GM23338 (cell line): Measurements from ENCODE around the gene IRF2. TPM values are rescaled to one million over a fixed set of nuclear protein-coding genes. Genes with fewer than 3 reads are reported as not detected.

ENCODE experiments used
- ATAC-seq: fragments of 200-7000 bp; cut with Tn5 transposase; 3 replicates; pipeline ENCODE4 v1.9.1; 2020
- DNase-seq: peaks from one replicate; pipeline ENCODE4 v3.0.0-alpha.2; 2015; ENCODE audit warnings: low spot score
- H2AFZ ChIP-seq: fragments of 200-600 bp; sonication (generic); 2 replicates; pipeline ENCODE4 v1.8.0; 2016; ENCODE audit warnings: antibody characterized with exemption, mild to moderate bottlenecking, moderate library complexity
- H3F3A ChIP-seq: fragments of 200-600 bp; sonication (generic); replicated peaks from 2 replicates; pipeline ENCODE4 v1.8.0; 2017; ENCODE audit warnings: antibody characterized with exemption, mixed run types, low read depth
- H3K27ac ChIP-seq: fragments of 200-600 bp; sonication (generic); 2 replicates; pipeline ENCODE4 v1.6.1; 2016; ENCODE audit warnings: low read depth
- H3K27me3 ChIP-seq: fragments of 200-600 bp; sonication (generic); 2 replicates; pipeline ENCODE4 v1.8.0; 2016; ENCODE audit warnings: mild to moderate bottlenecking, mixed run types, moderate library complexity; ENCODE audit not compliant: insufficient read depth
- H3K36me3 ChIP-seq: fragments of 200-600 bp; sonication (generic); 2 replicates; pipeline ENCODE4 v1.8.0; 2016; ENCODE audit warnings: mild to moderate bottlenecking; ENCODE audit not compliant: insufficient read depth
- H3K4me1 ChIP-seq: fragments of 200-600 bp; sonication (generic); 2 replicates; pipeline ENCODE4 v1.8.0; 2016; ENCODE audit warnings: mild to moderate bottlenecking, moderate library complexity; ENCODE audit not compliant: insufficient read depth
- H3K4me2 ChIP-seq: fragments of 200-600 bp; sonication (generic); 2 replicates; pipeline ENCODE4 v1.7.1; 2017; ENCODE audit warnings: mixed run types
- H3K4me3 ChIP-seq: fragments of 200-600 bp; sonication (generic); 2 replicates; pipeline ENCODE4 v1.6.1; 2016; ENCODE audit warnings: mixed run types
- H3K79me2 ChIP-seq: fragments of 200-600 bp; sonication (generic); replicated peaks from 2 replicates; pipeline ENCODE4 v1.8.0; 2017; ENCODE audit warnings: mild to moderate bottlenecking; ENCODE audit not compliant: insufficient read depth
- H3K9me2 ChIP-seq: fragments of 200-600 bp; sonication (generic); 2 replicates; pipeline ENCODE4 v1.8.0; 2017; ENCODE audit not compliant: insufficient read depth
- H4K20me1 ChIP-seq: fragments of 200-600 bp; sonication (generic); replicated peaks from 2 replicates; pipeline ENCODE4 v1.8.0; 2017; ENCODE audit warnings: mild to moderate bottlenecking; ENCODE audit not compliant: insufficient read depth
- H3K27ac Mint-ChIP-seq: 2 replicates; pipeline ENCODE4 v1.8.0; 2020; ENCODE audit warnings: inconsistent platforms, mild to moderate bottlenecking, moderate library complexity, mixed read lengths
- H3K27me3 Mint-ChIP-seq: 3 replicates; pipeline ENCODE4 v1.8.0; 2022; ENCODE audit warnings: low read depth, mild to moderate bottlenecking, moderate library complexity, mixed read lengths, inconsistent platforms; ENCODE audit not compliant: insufficient read depth, poor library complexity
- H3K36me3 Mint-ChIP-seq: 3 replicates; pipeline ENCODE4 v1.8.0; 2021; ENCODE audit warnings: low read depth, mild to moderate bottlenecking, inconsistent platforms, moderate library complexity, mixed read lengths
- H3K4me1 Mint-ChIP-seq: 3 replicates; pipeline ENCODE4 v1.8.0; 2020; ENCODE audit warnings: mild to moderate bottlenecking, inconsistent platforms, mixed read lengths
- H3K4me3 Mint-ChIP-seq: 3 replicates; pipeline ENCODE4 v1.8.0; 2021; ENCODE audit warnings: moderate library complexity, mild to moderate bottlenecking, inconsistent platforms, mixed read lengths
- H3K9me3 Mint-ChIP-seq: 3 replicates; pipeline ENCODE4 v1.8.0; 2020; ENCODE audit warnings: moderate library complexity, mild to moderate bottlenecking, inconsistent platforms, mixed read lengths
- CREB1 ChIP-seq: fragments of 250-450 bp; sonication (Bioruptor Pico); IDR thresholded peaks from 2 replicates; pipeline ENCODE4 v1.5.0; 2020; ENCODE audit warnings: low read depth, mild to moderate bottlenecking, moderate library complexity
- CTCF ChIP-seq, 2 experiments: fragments of 200-600 bp in 1 of 2; sonication (generic) in 1 of 2; conservative IDR thresholded peaks; 2 replicates each; pipeline versions ENCODE4 v1.5.1 to v1.6.1; 2016 to 2017; ENCODE audit warnings: antibody characterized with exemption in 2 of 2, low read depth in 2 of 2, mild to moderate bottlenecking in 2 of 2, moderate library complexity in 1 of 2
- EZH2 ChIP-seq: fragments of 200-600 bp; sonication (generic); IDR thresholded peaks from one replicate; pipeline ENCODE4 v1.8.0; 2017; ENCODE audit warnings: antibody characterized with exemption, mild to moderate bottlenecking, low read depth; ENCODE audit not compliant: unreplicated experiment
- JUNB ChIP-seq: IDR thresholded peaks from one replicate; pipeline ENCODE4 v1.6.1; 2016; ENCODE audit warnings: antibody characterized with exemption; ENCODE audit not compliant: unreplicated experiment
- POLR2AphosphoS5 ChIP-seq: IDR thresholded peaks from 2 replicates; pipeline ENCODE4 v1.6.1; 2016; ENCODE audit warnings: antibody characterized with exemption, low read depth
- REST ChIP-seq: IDR thresholded peaks from one replicate; pipeline ENCODE4 v1.6.1; 2018; ENCODE audit warnings: antibody characterized with exemption; ENCODE audit not compliant: unreplicated experiment
- ZNF331 ChIP-seq: fragments of 250-450 bp; sonication (Bioruptor Pico); IDR thresholded peaks from 2 replicates; pipeline ENCODE4 v1.5.0; 2020; ENCODE audit warnings: low read depth, mild to moderate bottlenecking, moderate library complexity
- ZNF462 ChIP-seq: fragments of 250-450 bp; sonication (Bioruptor Pico); IDR thresholded peaks from 2 replicates; pipeline ENCODE4 v1.5.0; 2020; ENCODE audit warnings: mild to moderate bottlenecking, moderate library complexity
- polyA plus RNA-seq: library from polyadenylated mRNA; unstranded; fragments of >200 nt; fragmentation: Nextera tagmentation; extraction: Ambion mirVana; gene quantifications from 2 replicates; pipeline ENCODE4 v1.2.1, GENCODE V29; 2016
- total RNA-seq: library from RNA; depleted of rRNA; stranded (reverse); fragments of >200 nt; shearing (Covaris generic); gene quantifications from 2 replicates; pipeline ENCODE4 v1.2.3, GENCODE V29; 2014

Gene IRF2
- total and polyA plus RNA-seq, 2 experiments from 2014 or later: 14.7 to 15.0 TPM

GRCh38 chr4:184460499-184461285, 13.7 kb downstream of the IRF2 start:
- Mint-ChIP-seq H3K4me1 (peaks cover 67% of the 10 kb centered on the region), H3K27ac (0 out of 2 replicates have a peak overlapping the region, but pooled peaks have one; percentile 79), H3K9me3 (no peaks in the 10 kb centered on the region), H3K27me3 (no peaks in the 10 kb centered on the region), H3K4me3 (no peak overlapping the region), H3K36me3 (no peaks in the 10 kb centered on the region; the same call in 2 of the 3 replicates)
- DNase-seq: no peak
- no peaks in the 10 kb centered on the region for H3K9me2 ChIP-seq
- H3K4me2 ChIP-seq: peak overlapping the region; percentile 21; the same call in 1 of the 2 replicates
- H2AFZ ChIP-seq: no peak overlapping the region
- H4K20me1 ChIP-seq: peaks cover 4% of the 10 kb centered on the region; the same call in 1 of the 2 replicates
- H3K79me2 ChIP-seq: peaks cover 85% of the 10 kb centered on the region
- no peak overlapping the region for H3K27ac ChIP-seq
- no peak overlapping the region for H3K4me3 ChIP-seq
- ATAC-seq: peak; percentile 34
- TF ChIP-seq ZNF331 (no peak), EZH2 (no peak), CREB1 (CRISPR knock-in tag) (no peak), REST (no peak)
- H3K27me3 ChIP-seq: no peaks in the 10 kb centered on the region
- H3F3A ChIP-seq: no peaks in the 10 kb centered on the region
- H3K36me3 ChIP-seq: no peaks in the 10 kb centered on the region
- H3K4me1 ChIP-seq: peaks cover 38% of the 10 kb centered on the region

GRCh38 chr4:184459413-184459812, 14.9 kb downstream of the IRF2 start:
- Histone ChIP-seq H3F3A (no peaks in the 10 kb centered on the region; the same call in 1 of the 2 replicates), H3K36me3 (no peaks in the 10 kb centered on the region), H4K20me1 (0 out of 2 replicates have a peak, but pooled peaks cover 5% of the 10 kb centered on the region), H3K9me2 (no peaks in the 10 kb centered on the region), H3K79me2 (peaks cover 85% of the 10 kb centered on the region), H3K4me1 (peaks cover 44% of the 10 kb centered on the region), H2AFZ (no peak overlapping the region), H3K27ac (no peak overlapping the region), H3K27me3 (no peaks in the 10 kb centered on the region), H3K4me3 (no peak overlapping the region), H3K4me2 (no peak overlapping the region)
- Mint-ChIP-seq H3K4me3 (no peak overlapping the region), H3K27ac (no peak overlapping the region), H3K36me3 (no peaks in the 10 kb centered on the region; the same call in 2 of the 3 replicates), H3K9me3 (no peaks in the 10 kb centered on the region), H3K27me3 (no peaks in the 10 kb centered on the region), H3K4me1 (peaks cover 69% of the 10 kb centered on the region)
- DNase-seq (no peak), ATAC-seq (no peak)
- no peak for TF ChIP-seq ZNF462 (CRISPR knock-in tag)
- no peak for TF ChIP-seq JUNB
- no peak for TF ChIP-seq EZH2
- no peak for TF ChIP-seq POLR2AphosphoS5
- no peak for TF ChIP-seq CTCF (conservative IDR thresholded peaks at IDR 0.05; ENCODE audit: low read depth in 2 of 2)
